Keratinocyte (primary cell): ENCODE results near the gene PRR14. TPM values are rescaled to one million over a fixed set of nuclear protein-coding genes. Genes with fewer than 3 reads are reported as not detected.

Source experiments
- DNase-seq: peaks from one replicate; pipeline ENCODE4 v3.0.0-alpha.2; 2011; ENCODE audit warnings: low read depth, missing footprints, low spot score
- FAIRE-seq: peaks from 2 replicates; lab custom pipeline; 2011; peaks lifted over from hg19 to GRCh38; lab: Jason Lieb, UNC
- H2AFZ ChIP-seq: 2 replicates; pipeline ENCODE4 v1.6.0; 2012; ENCODE audit warnings: low read length, control low read depth, inconsistent platforms; ENCODE audit not compliant: control insufficient read depth
- H3K27ac ChIP-seq: 2 replicates; pipeline ENCODE4 v1.5.1; 2011; ENCODE audit warnings: low read length; ENCODE audit not compliant: control insufficient read depth, insufficient read depth
- H3K27me3 ChIP-seq: 3 replicates; pipeline ENCODE4 v1.6.0; 2011; ENCODE audit warnings: low read length; ENCODE audit not compliant: control insufficient read depth, insufficient read depth; ENCODE audit errors: extremely low read depth
- H3K36me3 ChIP-seq, 2 experiments: 2 replicates in 1 of 2; 3 replicates in 1 of 2; pipeline ENCODE4 v1.5.1; 2011; ENCODE audit warnings: low read length in 2 of 2, mild to moderate bottlenecking in 1 of 2; ENCODE audit not compliant: control insufficient read depth in 2 of 2, insufficient read depth in 2 of 2; ENCODE audit errors: extremely low read depth in 1 of 2
- H3K4me1 ChIP-seq: 3 replicates; pipeline ENCODE4 v1.5.1; 2011; ENCODE audit warnings: low read length; ENCODE audit not compliant: control insufficient read depth, insufficient read depth; ENCODE audit errors: extremely low read depth
- H3K4me2 ChIP-seq: 3 replicates; pipeline ENCODE4 v1.6.0; 2011; ENCODE audit warnings: low read depth, low read length; ENCODE audit not compliant: control insufficient read depth, insufficient read depth; ENCODE audit errors: extremely low read depth
- H3K4me3 ChIP-seq, 3 experiments: fragments of 200-600 bp in 1 of 3; sonication (generic) in 1 of 3; 2 replicates in 2 of 3; 3 replicates in 1 of 3; pipeline ENCODE4 v1.5.1; 2011 to 2016; ENCODE audit warnings: low read length in 3 of 3, mild to moderate bottlenecking in 3 of 3, control low read depth in 2 of 3, inconsistent platforms in 1 of 3, low read depth in 1 of 3, mixed read lengths in 1 of 3, mixed run types in 1 of 3, moderate library complexity in 1 of 3; ENCODE audit not compliant: control insufficient read depth in 2 of 3, insufficient read depth in 2 of 3; ENCODE audit errors: extremely low read depth in 1 of 3
- H3K79me2 ChIP-seq: 2 replicates; pipeline ENCODE4 v1.6.0; 2012; ENCODE audit warnings: low read length; ENCODE audit not compliant: control insufficient read depth, insufficient read depth
- H3K9ac ChIP-seq: 3 replicates; pipeline ENCODE4 v1.6.0; 2011; ENCODE audit warnings: low read length; ENCODE audit not compliant: control insufficient read depth, insufficient read depth; ENCODE audit errors: extremely low read depth
- H3K9me1 ChIP-seq: 3 replicates; pipeline ENCODE4 v1.6.0; 2011; ENCODE audit warnings: low read length; ENCODE audit not compliant: control insufficient read depth, insufficient read depth; ENCODE audit errors: extremely low read depth
- H3K9me3 ChIP-seq: 2 replicates; pipeline ENCODE4 v1.5.1; 2012; ENCODE audit warnings: low read depth, low read length; ENCODE audit not compliant: control insufficient read depth
- H4K20me1 ChIP-seq: 3 replicates; pipeline ENCODE4 v1.6.0; 2011; ENCODE audit warnings: low read length; ENCODE audit not compliant: control insufficient read depth, insufficient read depth; ENCODE audit errors: extremely low read depth
- EZH2 ChIP-seq: IDR thresholded peaks from one replicate; pipeline ENCODE4 v1.6.1; 2012; ENCODE audit warnings: inconsistent platforms, mild to moderate bottlenecking, low read length, moderate library complexity
- dilution Hi-C: fragments of 300-500 bp; cut with MboI; formaldehyde crosslinking; loops from one replicate; pipeline ENCODE4 v1.7.0; 2020; ENCODE audit warnings: low sequenced_read_pairs; ENCODE audit not compliant: extremely low pct_ligation_motif_present
- polyA plus RNA-seq, 5 experiments: library from polyadenylated mRNA; depleted of rRNA in 3 of 5; stranded (reverse) in 3 of 5; stranded (forward) in 1 of 5; unstranded in 1 of 5; fragments of >200 nt; gene quantifications; 1 replicate in 1 of 5; 2 replicates in 3 of 5; 3 replicates in 1 of 5; pipeline versions ENCODE4 v1.2.1 to v1.2.3, GENCODE V29; 2011 to 2012; ENCODE audit warnings: missing spikeins in 2 of 5, low read depth in 1 of 5, low replicate concordance in 1 of 5
- TF ChIP-seq, protein P1 (sequence below), 3 experiments: IDR thresholded peaks in 1 of 3; conservative IDR thresholded peaks in 1 of 3; optimal IDR thresholded peaks in 1 of 3; 2 replicates in 2 of 3; 3 replicates in 1 of 3; pipeline versions ENCODE3 to v1.5.1; 2011; ENCODE audit warnings: low read length in 3 of 3, mild to moderate bottlenecking in 3 of 3, moderate library complexity in 2 of 3, control low read depth in 1 of 3, inconsistent platforms in 1 of 3; ENCODE audit not compliant: insufficient read depth in 2 of 3; ENCODE audit errors: extremely low read depth in 1 of 3

PRR14 gene
- polyA plus RNA-seq, 1 donor (not counting 4 experiments of a cell fraction or from before 2014, with no cell fraction given) = 7.4 TPM

- Histone ChIP-seq H3K4me2 (no peak overlapping the region), H3K9ac (no peak overlapping the region), H3K27me3 (no peaks in the 10 kb centered on the region), H3K79me2 (no peaks in the 10 kb centered on the region), H3K9me3 (peaks cover 10% of the 10 kb centered on the region), H3K9me1 (no peaks in the 10 kb centered on the region), H3K4me3 (no peak overlapping the region), H2AFZ (no peak overlapping the region), H4K20me1 (no peaks in the 10 kb centered on the region), H3K4me1 (peaks cover 9% of the 10 kb centered on the region), H3K27ac (no peak overlapping the region), H3K36me3 (no peaks in the 10 kb centered on the region)
- FAIRE-seq (no peak), DNase-seq (no peak)
- TF ChIP-seq, protein P1, sequence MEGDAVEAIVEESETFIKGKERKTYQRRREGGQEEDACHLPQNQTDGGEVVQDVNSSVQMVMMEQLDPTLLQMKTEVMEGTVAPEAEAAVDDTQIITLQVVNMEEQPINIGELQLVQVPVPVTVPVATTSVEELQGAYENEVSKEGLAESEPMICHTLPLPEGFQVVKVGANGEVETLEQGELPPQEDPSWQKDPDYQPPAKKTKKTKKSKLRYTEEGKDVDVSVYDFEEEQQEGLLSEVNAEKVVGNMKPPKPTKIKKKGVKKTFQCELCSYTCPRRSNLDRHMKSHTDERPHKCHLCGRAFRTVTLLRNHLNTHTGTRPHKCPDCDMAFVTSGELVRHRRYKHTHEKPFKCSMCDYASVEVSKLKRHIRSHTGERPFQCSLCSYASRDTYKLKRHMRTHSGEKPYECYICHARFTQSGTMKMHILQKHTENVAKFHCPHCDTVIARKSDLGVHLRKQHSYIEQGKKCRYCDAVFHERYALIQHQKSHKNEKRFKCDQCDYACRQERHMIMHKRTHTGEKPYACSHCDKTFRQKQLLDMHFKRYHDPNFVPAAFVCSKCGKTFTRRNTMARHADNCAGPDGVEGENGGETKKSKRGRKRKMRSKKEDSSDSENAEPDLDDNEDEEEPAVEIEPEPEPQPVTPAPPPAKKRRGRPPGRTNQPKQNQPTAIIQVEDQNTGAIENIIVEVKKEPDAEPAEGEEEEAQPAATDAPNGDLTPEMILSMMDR (optimal IDR thresholded peaks at IDR 0.05 in 1 of 3, IDR thresholded peaks at IDR 0.05 in 1 of 3, conservative IDR thresholded peaks at IDR 0.05 in 1 of 3; ENCODE audit: extremely low read depth in 1 of 3, insufficient read depth in 2 of 3, low read length in 3 of 3) = no peak
- TF ChIP-seq EZH2 = no peak
- dilution Hi-C loops = no loop called here
These were observed 31.6 kb upstream of the PRR14 start for GRCh38 chr16:30619202-30619601.

DNA sequence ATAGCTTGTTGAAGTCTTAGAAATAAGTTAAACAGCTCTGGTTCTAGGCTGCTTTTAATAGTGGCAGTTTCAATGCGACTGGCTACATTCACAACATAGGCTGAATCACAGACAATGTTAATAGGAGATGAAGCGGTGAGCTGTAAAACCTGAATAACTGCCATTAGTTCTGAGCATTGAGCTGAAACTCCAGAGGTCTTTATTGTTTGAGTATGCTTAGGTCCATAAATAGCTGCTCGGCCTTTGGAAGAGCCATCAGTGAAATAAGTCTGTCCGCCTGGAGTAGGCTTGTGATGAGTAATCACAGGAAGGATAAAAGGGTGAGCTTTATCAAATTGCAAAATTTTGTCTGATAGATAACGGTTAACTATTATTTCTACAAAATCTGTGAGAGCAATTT lies 31.1 kb upstream of the PRR14 start:
- Histone ChIP-seq H3K4me1 (peaks cover 11% of the 10 kb centered on the region), H3K79me2 (no peaks in the 10 kb centered on the region), H4K20me1 (no peaks in the 10 kb centered on the region), H3K9me3 (peaks cover 10% of the 10 kb centered on the region), H3K9me1 (no peaks in the 10 kb centered on the region), H2AFZ (no peak overlapping the region), H3K9ac (no peak overlapping the region), H3K27me3 (no peaks in the 10 kb centered on the region), H3K27ac (no peak overlapping the region), H3K4me3 (no peak overlapping the region), H3K4me2 (no peak overlapping the region), H3K36me3 (no peaks in the 10 kb centered on the region)
- DNase-seq (no peak), FAIRE-seq (no peak)
- no peak for TF ChIP-seq EZH2
- TF ChIP-seq, protein P1 (optimal IDR thresholded peaks at IDR 0.05 in 1 of 3, IDR thresholded peaks at IDR 0.05 in 1 of 3, conservative IDR thresholded peaks at IDR 0.05 in 1 of 3; ENCODE audit: extremely low read depth in 1 of 3, insufficient read depth in 2 of 3, low read length in 3 of 3) = no peak
- dilution Hi-C loops = no loop called here
